Fibroblast of pulmonary artery (primary cell): Measurements from ENCODE around the gene TTYH3.

Experiments
- DNase-seq: peaks from one replicate; pipeline ENCODE4 v3.0.0-alpha.2; 2010; ENCODE audit warnings: low read depth
- H3K4me3 ChIP-seq: replicated peaks from 2 replicates; pipeline ENCODE4 v1.5.1; 2011; ENCODE audit warnings: low read depth, mild to moderate bottlenecking, control low read depth, low read length, moderate library complexity
- CTCF ChIP-seq: IDR thresholded peaks from 2 replicates; pipeline ENCODE4 v1.5.1; 2011; ENCODE audit warnings: mild to moderate bottlenecking, control low read depth, low read length, inconsistent platforms; ENCODE audit errors: missing control alignments

Gene TTYH3

GRCh38 chr7:2595258-2595860, 36.4 kb upstream of the TTYH3 start:
- DNase-seq = no peak
- no peak overlapping the region for H3K4me3 ChIP-seq
- no peak for TF ChIP-seq CTCF

DNA sequence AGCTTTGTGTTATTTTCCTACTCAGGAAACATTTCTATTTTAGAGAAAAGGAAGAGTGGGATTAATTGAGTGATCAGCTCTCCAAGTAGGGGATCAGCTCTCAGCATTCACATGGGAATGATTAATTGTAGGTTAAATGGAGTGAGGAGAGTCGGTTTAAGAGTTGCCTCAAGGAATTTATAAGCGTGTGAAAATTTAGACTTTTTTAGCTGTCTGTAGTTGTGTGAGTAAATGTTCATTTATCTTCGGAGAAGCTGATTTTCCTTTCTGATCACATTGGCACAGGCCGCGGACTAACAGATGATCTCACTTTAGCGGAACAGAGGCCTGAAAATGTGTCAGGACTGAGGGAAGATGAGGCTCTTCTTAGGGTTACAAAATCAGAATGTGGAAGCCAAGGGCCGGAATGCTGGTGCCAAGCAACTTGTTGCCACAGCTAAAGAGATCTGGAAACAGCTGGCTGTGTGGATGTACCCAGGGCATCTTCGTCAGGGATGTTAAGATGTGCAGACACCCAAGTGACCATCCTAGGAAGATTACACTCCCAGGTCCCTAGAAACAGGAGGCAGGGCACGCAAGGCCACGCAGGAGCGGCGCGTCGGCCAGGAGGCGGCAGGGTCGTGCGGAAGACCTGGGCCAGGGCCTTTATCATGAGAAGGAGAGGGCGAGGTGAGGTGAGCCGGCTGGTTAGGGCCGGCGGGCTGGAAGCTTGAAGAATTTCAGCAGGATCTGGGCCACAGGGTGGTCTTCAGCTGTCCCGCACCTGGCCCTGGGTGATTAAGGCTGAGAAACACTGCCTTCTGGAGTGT, 35.1 kb upstream of the TTYH3 start:
- no peak overlapping the region for H3K4me3 ChIP-seq
- no peak for DNase-seq
- TF ChIP-seq CTCF = no peak

GRCh38 chr7:2597273-2597640, 34.5 kb upstream of the TTYH3 start:
- no peak overlapping the region for H3K4me3 ChIP-seq
- no peak for DNase-seq
- TF ChIP-seq CTCF = no peak

DNA sequence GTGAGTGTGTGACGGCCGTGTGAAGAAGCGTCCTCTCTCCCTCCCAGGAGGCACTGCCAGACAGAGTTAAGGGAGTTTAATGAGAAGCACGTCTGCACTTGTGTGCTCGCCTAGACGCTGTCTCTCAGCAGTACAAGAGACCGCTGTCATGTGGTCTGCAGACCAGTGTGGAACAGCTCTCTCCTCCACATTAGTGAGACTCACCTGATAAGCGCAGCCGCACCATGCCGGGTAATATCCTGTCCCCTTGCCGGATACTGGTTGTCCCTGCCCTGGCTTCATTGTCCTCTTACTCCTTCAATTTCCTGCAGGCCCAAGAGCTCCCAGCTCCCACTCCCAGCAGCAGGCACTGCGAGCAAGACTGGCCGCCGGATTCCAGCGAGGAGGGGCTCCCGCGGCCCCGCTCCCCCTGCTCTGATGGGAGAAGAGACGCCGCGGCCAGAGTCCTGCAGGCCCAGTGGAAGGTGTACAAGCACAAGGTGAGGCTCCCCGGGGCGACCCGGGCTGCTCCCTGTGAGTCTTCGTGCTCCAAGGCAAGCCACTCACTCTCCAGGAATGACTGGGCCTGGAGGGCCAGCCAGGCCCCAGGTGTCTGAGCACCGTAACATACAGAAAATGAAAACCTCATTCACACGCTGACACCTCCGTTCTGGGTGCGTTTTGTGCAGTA, 33.5 kb upstream of the TTYH3 start:
- TF ChIP-seq CTCF = no peak
- no peak for DNase-seq
- H3K4me3 ChIP-seq = no peak overlapping the region

DNA sequence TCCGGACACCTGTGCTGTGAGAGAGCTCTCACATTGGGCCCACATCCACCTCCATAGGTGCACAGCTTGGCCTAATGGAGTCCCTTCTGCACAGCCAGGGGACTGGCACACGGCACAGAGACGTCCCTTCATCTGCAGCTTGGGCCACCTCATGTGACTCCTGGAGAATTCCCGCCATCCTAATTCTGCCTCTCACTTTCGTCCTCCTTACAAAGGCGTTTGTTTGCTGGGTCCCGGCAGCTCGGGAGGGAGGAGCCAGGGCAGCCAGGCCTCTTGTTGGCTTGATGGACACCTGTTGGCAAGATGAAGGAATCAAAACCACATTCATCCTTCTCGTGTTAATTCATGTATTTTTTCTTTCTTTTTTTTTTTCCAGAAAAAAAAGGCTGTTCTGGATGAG, 30.7 kb upstream of the TTYH3 start:
- TF ChIP-seq CTCF = no peak
- DNase-seq = no peak
- no peak overlapping the region for H3K4me3 ChIP-seq

GRCh38 chr7:2601907-2602306, 29.9 kb upstream of the TTYH3 start:
- no peak for DNase-seq
- no peak for TF ChIP-seq CTCF
- H3K4me3 ChIP-seq = no peak overlapping the region
